GM21423 (cell line): ENCODE data around the gene COL4A1.

Experiments used
- ATAC-seq: cut with Tn5 transposase; IDR thresholded peaks from one replicate; pipeline ENCODE4 v1.9.1; 2021; ENCODE audit warnings: mild to moderate bottlenecking, moderate library complexity; ENCODE audit not compliant: unreplicated experiment

The COL4A1 gene

GRCh38 chr13:110244071-110244830, 62.7 kb downstream of the COL4A1 start:
- no peak for ATAC-seq

GRCh38 chr13:110242615-110243014, 64.3 kb downstream of the COL4A1 start:
- no peak for ATAC-seq

GRCh38 chr13:110240943-110241342, 66.0 kb downstream of the COL4A1 start:
- no peak for ATAC-seq

- ATAC-seq, result no peak
Observed at GRCh38 chr13:110240352-110240751, 66.6 kb downstream of the COL4A1 start.

GRCh38 chr13:110239280-110240125, 67.5 kb downstream of the COL4A1 start:
- ATAC-seq, result no peak

GRCh38 chr13:110238818-110239195, 68.2 kb downstream of the COL4A1 start:
- no peak for ATAC-seq

GRCh38 chr13:110237875-110238817, 68.8 kb downstream of the COL4A1 start:
- no peak for ATAC-seq

GRCh38 chr13:110236831-110237261, 70.1 kb downstream of the COL4A1 start:
- ATAC-seq, result no peak

GRCh38 chr13:110236431-110236830, 70.5 kb downstream of the COL4A1 start:
- no peak for ATAC-seq

- ATAC-seq, result no peak
Observed at GRCh38 chr13:110234532-110234931, 72.4 kb downstream of the COL4A1 start.

- ATAC-seq, result no peak
Observed at GRCh38 chr13:110233951-110234280, 73.0 kb downstream of the COL4A1 start.

GRCh38 chr13:110233181-110233950, 73.6 kb downstream of the COL4A1 start:
- no peak for ATAC-seq

- no peak for ATAC-seq
Observed at GRCh38 chr13:110232756-110233155, 74.2 kb downstream of the COL4A1 start.

- ATAC-seq, result no peak
Observed at GRCh38 chr13:110232142-110232541, 74.8 kb downstream of the COL4A1 start.

- no peak for ATAC-seq
Observed at GRCh38 chr13:110231348-110232047, 75.5 kb downstream of the COL4A1 start.

GRCh38 chr13:110230661-110231347, 76.2 kb downstream of the COL4A1 start:
- ATAC-seq, result no peak

GRCh38 chr13:110229905-110230563, 76.9 kb downstream of the COL4A1 start:
- ATAC-seq, result no peak
